ENCODE measurements around the gene CALU. TPM values are rescaled to one million over a fixed set of nuclear protein-coding genes. Genes with fewer than 3 reads are reported as not detected.
A peak's percentile ranks its signal among the peaks of the same experiment; 100 is the strongest.

The CALU gene
- total RNA-seq, 2 donors from 2014 or later: 190 to 353 TPM

- DNase-seq (no peak), ATAC-seq (no peak)
- intact Hi-C loops (cut with DNase I): no loop called here
These were observed 38.3 kb downstream of the CALU start for GRCh38 chr7:128777156-128778123.

DNA sequence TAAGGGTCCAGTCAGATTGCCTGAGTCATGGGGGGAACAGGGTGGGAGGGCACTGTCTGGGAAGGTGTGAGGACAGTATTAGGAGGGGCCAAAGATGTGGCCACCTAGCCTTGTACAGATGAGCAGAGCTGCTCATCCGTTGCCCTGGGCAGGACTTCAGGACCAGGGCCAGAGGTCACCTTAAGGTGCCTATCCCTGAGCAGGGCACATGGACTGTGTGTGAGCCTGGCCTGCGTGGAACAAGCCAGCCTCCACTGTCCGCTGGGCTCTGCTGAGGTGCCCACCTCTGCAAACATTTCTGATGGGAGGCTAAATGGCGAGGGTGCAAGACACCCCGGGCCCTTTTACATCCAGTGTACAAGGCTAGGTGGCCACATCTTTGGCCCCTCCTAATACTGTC, 39.8 kb downstream of the CALU start:
- DNase-seq: no peak
- intact Hi-C loops (cut with DNase I): no loop called here
- no peak for ATAC-seq

- ATAC-seq: no peak
- intact Hi-C loops (cut with DNase I): no loop called here
- DNase-seq: no peak
These were observed 42.0 kb downstream of the CALU start for GRCh38 chr7:128781126-128781525.

- intact Hi-C loops (cut with DNase I): no loop called here
- no peak for DNase-seq
- no peak for ATAC-seq
These were observed 42.7 kb downstream of the CALU start for GRCh38 chr7:128781851-128782250.

DNA sequence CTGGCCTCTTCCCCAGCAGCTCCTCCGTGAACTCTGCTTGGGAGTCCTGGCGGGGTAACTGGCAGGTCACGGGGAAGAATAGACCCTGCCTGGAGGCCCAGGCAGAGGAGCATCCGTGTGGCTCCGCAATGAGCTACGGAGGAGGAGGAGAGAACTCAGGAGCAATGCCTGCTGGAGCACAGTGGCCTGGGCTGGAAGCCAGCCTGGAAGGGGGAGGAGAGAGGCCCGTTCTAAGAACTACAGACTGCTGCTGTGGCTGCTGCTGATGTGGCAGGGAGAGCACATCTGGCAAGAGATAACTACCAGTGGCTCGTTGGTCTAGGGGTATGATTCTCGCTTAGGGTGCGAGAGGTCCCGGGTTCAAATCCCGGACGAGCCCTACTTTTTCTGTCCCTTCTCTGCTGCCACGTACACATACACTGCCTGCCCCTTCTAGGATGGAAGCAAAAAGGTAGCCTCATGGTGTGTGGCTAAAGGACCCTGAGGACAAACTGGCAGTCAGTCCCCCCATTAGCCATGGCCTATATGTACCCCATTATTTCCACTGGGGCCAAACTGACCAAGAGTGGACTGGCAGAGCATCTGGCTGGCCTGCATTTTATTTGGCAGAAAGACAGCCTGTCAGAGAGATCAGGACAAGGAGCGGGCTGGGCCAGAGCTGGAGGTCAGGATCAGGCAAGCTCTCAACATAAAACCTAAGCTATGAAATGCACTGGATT, 44.1 kb downstream of the CALU start:
- ATAC-seq: peak; percentile 70 to 93
- intact Hi-C loops (cut with DNase I): no loop called here
- peak; percentile 71 for DNase-seq

- intact Hi-C loops (cut with DNase I): loop anchor here in 1 of 2 donors (5.0 kb wide), 1 partner anchor 37 kb away; no protein-coding TSS in a partner anchor
- ATAC-seq: no peak
- no peak for DNase-seq
These were observed 46.6 kb downstream of the CALU start for GRCh38 chr7:128785738-128786137.

- intact Hi-C loops (cut with DNase I): loop anchor here in 1 of 2 donors (5.0 kb wide), 1 partner anchor 34 kb away; no protein-coding TSS in a partner anchor
These were observed 49.6 kb downstream of the CALU start for GRCh38 chr7:128788446-128789412.

DNA sequence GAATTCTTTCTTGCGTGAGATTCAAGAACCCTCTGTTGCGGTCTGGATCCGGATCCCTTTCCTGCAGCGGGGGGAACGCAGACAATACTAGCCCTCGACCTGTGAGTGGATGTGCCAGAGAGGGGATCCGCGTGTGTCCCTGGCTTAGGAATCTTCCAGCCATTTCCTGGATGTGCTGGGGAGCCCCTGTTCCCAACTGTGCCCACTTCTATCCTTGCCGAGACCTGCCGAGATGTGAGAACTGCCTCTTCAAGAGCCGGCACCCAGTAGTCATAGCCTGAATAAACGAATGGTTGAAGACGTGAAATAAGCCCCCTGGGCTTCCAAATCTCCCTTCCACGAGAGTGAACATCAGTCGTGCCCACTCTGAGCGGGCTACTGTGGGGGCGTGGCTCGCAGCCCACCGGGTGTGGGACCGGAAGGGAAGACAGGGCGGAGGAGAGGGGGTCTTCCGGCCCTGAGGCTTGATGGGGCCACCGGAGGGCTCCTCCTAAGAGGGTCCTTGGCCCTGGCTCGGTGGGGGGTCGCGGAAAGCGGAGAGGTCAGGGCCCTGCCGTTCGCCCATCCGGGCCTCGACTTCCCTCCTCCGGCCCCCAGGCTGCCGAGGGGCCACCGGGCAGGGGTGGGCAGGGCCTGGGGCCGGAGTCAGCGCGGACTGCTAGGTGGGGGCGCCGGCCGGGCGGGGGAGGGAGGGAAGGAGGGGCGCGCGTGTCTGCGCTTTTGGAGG, 51.3 kb downstream of the CALU start:
- DNase-seq (no peak), ATAC-seq (peak; percentile 28 to 38)
- intact Hi-C loops (cut with DNase I): no loop called here

More at GRCh38 chr7:128788446-128789412, 49.6 kb downstream of the CALU start:
- ATAC-seq (no peak), DNase-seq (no peak)

GRCh38 chr7:128791121-128791971, 52.2 kb downstream of the CALU start, which contains the start of gene CCDC136:
TSS of gene CCDC136 (plus strand) at chr7:128791968. CDS start at chr7:128792412, 444 bp downstream.
- DNase-seq (peak; percentile 76), ATAC-seq (peak; percentile 91 to 96)
- intact Hi-C loops (cut with DNase I): no loop called here

- ATAC-seq: peak in 1 of 2 donors; percentile 29
- intact Hi-C loops (cut with DNase I): no loop called here
- no peak for DNase-seq
These were observed 52.8 kb downstream of the CALU start for GRCh38 chr7:128791972-128792327.

GRCh38 chr7:128792471-128793180, 53.5 kb downstream of the CALU start:
- intact Hi-C loops (cut with DNase I): no loop called here
- DNase-seq (no peak), ATAC-seq (no peak)

DNA sequence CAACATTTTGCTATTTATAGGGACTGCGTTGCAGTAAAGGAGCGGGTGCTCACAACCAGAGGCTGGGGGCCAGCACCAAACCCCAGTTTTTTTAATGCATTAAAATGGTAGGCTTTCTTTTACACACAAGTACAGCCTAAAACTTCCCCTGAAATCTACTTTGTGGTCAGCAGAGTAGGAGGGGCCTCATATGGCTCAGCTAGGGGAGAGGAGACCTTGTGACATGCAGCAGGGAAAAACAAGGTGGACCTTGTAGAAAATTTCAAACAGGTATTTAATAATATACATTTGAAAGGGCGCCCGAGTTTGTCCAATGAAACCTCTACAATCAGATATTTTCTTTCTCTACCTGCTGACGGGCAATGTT, 54.0 kb downstream of the CALU start:
- DNase-seq (no peak), ATAC-seq (no peak)
- intact Hi-C loops (cut with DNase I): no loop called here

- intact Hi-C loops (cut with DNase I): no loop called here
- DNase-seq (no peak), ATAC-seq (no peak)
These were observed 54.9 kb downstream of the CALU start for GRCh38 chr7:128794020-128794419.

DNA sequence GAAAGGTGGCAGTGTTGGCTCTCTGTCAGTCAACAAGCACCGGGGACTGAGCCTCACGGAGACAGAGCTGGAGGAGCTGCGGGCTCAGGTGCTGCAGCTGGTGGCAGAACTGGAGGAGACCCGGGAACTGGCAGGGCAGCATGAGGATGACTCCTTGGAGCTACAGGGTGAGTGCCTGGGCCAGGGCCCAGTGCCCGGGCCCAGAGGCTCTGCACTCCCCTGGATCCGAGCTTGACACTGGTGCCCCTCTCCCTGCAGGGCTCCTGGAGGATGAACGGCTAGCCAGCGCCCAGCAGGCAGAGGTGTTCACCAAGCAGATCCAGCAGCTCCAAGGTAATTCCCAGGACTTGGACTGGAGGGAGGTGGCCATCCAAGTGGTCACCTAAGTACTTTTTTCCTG, 55.3 kb downstream of the CALU start:
- ATAC-seq: no peak
- intact Hi-C loops (cut with DNase I): no loop called here
- no peak for DNase-seq

GRCh38 chr7:128795129-128795528, 56.0 kb downstream of the CALU start:
- ATAC-seq: no peak
- intact Hi-C loops (cut with DNase I): no loop called here
- DNase-seq: no peak

DNA sequence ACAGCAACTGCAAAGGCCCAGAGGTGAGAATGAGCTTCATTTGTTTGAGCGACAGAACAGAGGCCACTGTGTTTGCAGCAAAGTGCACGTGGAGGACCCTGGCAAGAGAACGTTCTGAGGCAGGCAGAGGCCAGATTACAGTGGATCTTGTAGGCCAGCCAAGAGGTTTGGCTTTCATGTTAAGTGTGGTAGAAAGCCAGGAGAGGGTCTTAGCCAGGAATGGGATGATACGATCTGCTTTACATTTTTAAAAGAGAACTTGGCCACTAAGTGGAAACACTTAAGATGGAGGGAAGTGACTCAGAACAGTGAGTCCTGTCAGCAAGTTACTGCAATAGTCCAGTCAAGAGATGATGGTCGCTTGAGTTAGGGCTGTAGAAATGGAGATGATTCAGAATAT, 57.2 kb downstream of the CALU start:
- intact Hi-C loops (cut with DNase I): no loop called here
- no peak for ATAC-seq
- no peak for DNase-seq

DNA sequence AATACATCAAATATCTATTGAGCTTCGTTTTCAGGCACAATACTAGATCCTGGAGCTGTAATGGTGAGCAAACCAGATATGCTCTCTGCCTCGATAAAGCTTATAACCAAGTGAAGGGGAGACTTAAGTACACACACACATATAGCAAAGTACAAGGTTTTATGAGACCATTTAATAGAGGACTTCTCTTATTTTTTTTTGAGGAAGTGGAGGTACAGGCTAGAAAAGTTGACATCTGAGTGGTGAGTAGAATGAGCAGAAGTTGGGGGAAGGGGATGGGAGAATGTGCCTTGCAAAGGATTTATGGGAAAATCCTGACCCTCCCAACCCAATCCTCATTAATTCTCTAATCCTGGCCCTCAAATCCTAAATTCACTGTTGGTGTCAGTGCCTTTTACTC, 60.3 kb downstream of the CALU start:
- ATAC-seq (no peak), DNase-seq (no peak)
- intact Hi-C loops (cut with DNase I): no loop called here
